AG09309 (cell line): ENCODE results near the gene SLCO3A1.

Source experiments
- DNase-seq: peaks from one replicate; pipeline ENCODE4 v3.0.0-alpha.2; 2010; ENCODE audit warnings: low read depth
- H3K4me3 ChIP-seq: 2 replicates; pipeline ENCODE4 v1.5.1; 2011; ENCODE audit warnings: mild to moderate bottlenecking, low read depth, low read length, moderate library complexity; ENCODE audit not compliant: control insufficient read depth
- CTCF ChIP-seq: IDR thresholded peaks from 2 replicates; pipeline ENCODE4 v1.5.1; 2011; ENCODE audit warnings: mild to moderate bottlenecking, low read depth, low read length, inconsistent platforms; ENCODE audit not compliant: insufficient read depth, control insufficient read depth; ENCODE audit errors: missing control alignments

Gene SLCO3A1

GRCh38 chr15:92124657-92125010 is 271.1 kb downstream of the SLCO3A1 start:
- DNase-seq: no peak
- H3K4me3 ChIP-seq: no peak overlapping the region
- no peak for TF ChIP-seq CTCF

- no peak overlapping the region for H3K4me3 ChIP-seq
- no peak for TF ChIP-seq CTCF
- DNase-seq: no peak
Measured at GRCh38 chr15:92128788-92129187, 275.3 kb downstream of the SLCO3A1 start.

GRCh38 chr15:92130244-92130643 is 276.7 kb downstream of the SLCO3A1 start:
- TF ChIP-seq CTCF: no peak
- no peak for DNase-seq
- no peak overlapping the region for H3K4me3 ChIP-seq

- no peak for TF ChIP-seq CTCF
- no peak for DNase-seq
- no peak overlapping the region for H3K4me3 ChIP-seq
Measured at GRCh38 chr15:92130906-92131305, 277.4 kb downstream of the SLCO3A1 start.

- H3K4me3 ChIP-seq: no peak overlapping the region
- no peak for DNase-seq
- no peak for TF ChIP-seq CTCF
Measured at GRCh38 chr15:92132982-92133755, 279.7 kb downstream of the SLCO3A1 start.

GRCh38 chr15:92140796-92141195 is 287.3 kb downstream of the SLCO3A1 start:
- DNase-seq: no peak
- TF ChIP-seq CTCF: no peak
- H3K4me3 ChIP-seq: no peak overlapping the region
